Measurements from ENCODE around the gene INPP5J.
"Not testable (repeated sequence)": the region's sequence is repeated elsewhere in the genome, so short reads cannot be mapped to it uniquely, and the experiment has no call there.

INPP5J gene

DNA sequence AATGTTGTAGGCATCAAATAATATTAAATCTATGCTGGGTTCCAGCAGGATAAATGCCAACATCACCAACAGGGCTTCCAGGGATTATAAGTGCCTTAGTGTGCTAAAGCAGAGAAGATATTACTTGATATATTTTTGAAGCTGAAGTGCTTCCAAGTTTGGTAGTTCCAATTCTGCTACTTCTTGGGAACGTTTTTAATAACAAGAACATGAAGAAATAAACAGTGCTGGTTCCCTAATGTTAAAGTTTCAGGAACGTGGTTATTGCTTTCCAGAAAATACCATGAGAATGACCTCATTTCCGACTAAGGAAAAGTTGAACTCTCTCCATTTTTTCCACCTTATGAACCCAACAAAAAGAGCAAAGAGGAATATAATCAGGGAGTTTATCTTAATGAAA is 32.7 kb downstream of the INPP5J start:
- no peak for DNase-seq

DNA sequence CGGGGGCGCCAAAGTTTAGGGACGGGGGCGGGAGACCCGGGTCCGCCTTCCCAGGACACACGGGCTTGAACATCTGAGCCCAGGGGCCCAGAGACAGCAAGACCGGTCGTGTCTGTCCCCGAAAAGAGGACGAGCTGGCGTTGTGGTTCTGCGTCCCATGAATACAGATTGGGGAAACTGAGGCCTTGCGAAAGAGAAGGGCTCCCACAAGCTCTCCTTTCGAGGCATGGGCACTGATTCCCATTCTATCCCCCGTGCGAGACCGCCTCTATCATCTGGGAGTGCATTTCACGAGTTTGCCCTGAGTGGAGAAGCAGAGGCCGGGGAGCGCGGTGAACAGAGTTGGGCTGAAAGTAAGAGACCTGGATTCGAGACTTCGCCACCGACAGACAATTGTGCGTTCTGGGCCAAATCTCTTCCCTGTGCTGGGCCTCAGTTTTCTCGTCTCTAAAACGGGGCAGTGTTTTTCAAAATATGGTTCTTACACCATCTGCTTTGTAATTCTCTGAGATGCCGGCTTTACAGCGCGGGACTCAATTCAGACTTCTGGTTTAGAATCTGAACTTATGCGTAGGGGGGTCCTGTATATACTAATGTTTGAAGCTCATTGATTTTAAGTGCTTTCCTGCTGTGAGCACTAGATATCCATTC is 37.7 kb downstream of the INPP5J start:
- peak; percentile 8 to 9 for DNase-seq

DNA sequence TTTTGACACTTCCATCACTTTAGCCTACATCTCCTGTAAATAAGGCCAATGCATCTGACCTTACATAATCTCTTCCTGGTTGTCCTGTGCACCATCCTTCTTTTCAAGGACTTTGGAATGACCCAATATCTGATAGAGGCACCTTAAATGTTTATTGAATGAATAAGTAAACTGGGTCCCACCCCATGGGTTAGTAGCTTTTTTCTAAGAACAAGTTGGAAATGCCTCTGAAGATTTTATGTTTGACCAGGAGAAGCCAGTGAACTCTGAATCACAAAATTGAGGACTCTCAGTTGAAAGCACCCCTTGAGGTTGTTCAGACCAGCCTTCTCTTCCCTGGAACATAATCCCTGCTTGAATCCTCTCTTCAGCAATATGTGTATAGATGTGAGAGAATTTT is 38.6 kb downstream of the INPP5J start:
- no peak for DNase-seq

DNA sequence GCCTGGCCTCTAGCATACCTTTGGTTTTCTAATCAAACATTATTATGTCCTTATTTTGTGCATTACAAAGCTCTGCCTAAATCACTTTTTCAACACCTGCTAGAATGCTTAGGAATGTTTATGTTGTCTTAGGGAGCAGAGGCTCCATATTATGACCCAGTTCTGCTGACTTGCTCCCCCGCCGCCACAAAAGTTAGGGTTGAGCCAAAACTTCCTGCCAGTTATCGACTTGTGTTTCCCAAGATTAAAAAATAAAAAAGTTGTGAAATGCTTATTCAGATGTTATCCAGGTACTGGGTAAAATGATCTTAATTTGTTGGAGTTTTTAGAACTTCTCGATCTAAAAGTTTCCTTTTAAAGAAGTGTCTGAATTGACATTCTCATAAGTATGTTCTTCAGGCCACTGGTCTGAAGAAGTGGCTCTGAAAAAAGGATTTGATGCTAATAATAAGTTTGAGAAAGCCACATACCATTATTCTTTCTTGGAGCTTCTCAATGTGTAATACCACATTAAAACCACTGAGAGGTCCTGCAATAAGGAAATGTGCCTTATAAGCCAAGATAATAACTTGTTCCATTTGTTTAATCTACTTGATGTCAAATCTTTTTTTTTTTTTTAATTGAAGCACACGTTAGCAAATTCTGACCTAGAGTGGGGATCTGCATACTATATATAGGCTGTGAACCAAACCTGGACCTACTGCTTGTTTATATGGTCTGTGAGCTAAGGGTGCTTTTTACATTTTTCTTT is 39.4 kb downstream of the INPP5J start:
- no peak for DNase-seq

DNA sequence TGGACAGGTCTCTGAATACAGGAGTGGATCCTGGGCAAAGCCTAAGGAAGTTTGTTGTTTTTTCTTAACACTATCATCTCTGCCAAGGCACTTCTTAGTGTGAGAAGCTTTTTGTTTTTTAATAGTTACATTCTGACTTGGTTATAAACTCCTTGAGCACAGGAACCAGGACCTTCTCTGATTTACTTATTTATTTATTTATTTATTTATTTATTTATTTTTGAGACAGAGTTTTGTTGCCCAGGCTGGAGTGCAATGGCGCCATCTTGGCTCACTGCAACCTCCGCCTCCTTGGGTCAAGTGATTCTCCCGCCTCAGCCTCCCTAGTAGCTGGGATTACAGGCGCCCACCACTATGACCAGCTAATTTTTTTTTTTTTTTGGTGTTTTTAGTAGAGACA is 48.2 kb downstream of the INPP5J start:
- no peak for DNase-seq

DNA sequence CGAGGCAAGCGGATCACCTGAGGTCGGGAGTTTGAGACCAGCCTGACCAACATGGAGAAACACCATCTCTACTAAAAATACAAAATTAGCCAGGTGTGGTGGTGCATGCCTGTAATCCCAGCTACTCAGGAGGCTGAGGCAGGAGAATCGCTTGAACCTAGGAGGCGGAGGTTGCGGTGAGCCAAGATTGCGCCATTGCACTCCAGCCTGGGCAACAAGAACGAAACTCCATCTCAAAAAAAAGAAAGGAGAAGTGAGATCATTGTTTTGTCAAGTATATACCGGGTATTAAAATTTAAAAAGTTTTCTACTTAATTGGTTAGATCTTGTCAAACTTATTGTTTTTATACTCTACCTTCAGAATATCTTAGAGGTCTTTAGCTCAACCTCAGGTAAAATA is 49.0 kb downstream of the INPP5J start:
- DNase-seq = not testable (repeated sequence)

DNA sequence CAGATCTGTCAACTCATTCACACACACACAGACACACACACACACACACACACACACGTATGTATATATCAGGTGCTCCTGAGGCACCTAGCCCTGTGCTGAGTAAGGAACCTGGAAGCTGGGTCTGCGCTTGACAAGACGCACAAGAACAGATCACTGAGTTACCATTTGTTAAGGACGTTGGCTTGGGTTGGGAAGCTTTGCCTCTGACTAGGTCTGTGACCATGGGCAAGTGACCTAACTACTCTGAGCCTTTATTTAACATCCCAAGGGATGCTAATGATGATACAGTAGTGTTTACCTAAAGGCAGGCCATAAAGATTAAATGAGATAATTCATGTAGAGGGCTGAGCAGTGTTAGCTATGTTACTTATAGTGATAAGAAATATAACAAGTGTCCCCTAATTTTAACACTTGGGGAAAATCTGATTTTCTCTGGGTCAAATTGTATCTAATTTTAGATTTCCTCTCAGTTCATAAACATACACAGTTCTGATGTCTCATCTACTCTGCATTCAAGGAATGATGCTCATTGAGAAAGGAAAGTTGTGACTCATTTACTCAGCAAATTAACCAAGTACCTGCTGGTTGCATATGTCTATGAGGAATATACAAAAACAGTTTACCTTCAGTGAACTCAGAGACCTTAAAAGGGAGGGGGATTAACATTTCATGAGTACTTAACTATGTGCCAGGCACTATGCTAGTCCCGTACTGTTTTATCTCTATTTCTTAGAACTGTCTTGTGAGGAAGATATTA is 50.8 kb downstream of the INPP5J start:
- DNase-seq = no peak

DNA sequence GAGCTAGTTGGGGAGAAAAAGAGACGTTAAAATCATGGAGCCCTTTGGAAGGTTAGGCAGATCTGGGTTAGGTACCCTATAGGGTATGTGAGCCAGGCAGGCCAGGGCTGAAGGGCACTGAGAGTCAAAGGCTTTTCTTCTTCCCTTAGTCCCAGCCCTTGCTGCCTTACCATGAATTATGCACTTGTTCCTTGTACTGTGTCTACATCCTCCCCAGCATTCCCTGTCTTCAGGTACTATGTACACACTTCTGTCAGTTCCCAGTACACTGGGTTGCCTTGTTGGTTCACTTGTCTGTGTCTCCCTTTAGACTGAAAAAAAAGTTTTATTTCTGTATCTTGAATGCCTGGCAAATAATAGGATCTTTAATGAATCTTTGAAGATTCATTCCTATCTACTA is 54.2 kb downstream of the INPP5J start:
- no peak for DNase-seq

DNA sequence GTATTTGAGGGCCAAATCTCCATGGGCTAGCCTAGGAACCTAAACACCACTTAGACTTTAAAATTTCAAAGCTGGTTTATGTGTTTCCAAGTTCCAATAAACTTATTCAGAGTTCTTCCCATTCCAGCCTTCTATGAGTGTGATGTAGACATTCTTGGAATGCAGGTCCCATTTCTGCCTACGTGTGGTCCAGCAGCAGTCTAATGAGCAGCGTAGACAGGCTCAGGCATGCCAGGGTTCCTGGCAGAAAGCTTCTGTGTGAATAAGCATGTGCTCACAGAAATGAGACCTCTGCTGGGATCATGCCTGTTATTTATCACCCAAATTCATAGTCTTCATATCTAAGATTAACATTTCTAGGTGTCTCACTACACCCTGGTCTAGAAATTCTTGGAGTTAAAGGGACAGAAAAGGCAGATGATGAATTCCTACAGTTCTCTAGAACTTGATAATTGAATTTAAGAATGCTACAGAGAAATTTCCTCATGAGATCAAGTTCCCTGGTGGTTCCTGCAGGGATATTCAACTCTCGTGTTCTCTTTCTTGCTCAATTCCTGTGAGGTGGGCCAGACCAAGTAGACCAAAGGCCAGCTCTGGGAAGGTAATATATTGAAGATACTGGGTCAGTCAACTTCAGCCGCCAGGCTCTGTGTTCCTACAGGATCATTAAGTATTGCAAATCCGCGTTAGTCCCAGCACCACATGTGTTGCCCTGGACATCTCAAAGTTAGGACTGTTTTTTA is 54.8 kb downstream of the INPP5J start:
- no peak for DNase-seq

DNA sequence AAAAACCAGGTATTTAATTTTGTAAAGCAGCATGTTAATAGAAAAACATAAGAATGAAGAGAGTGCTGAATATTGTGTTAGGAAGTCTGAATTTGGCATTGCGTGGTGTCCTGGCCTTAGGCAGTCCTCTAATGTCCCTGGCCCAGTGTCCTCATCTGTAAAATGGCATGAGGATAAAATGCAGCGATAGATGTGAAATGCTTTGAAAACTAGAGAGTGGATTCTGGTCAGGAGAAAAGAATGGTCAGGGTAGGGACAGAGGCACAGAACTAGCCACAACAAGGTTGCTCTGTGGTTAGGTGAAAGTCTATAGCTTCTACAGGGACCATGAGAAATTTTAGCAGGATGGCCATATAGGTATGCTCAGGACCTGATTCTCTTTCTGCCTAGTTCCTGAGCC is 56.1 kb downstream of the INPP5J start:
- no peak for DNase-seq

DNA sequence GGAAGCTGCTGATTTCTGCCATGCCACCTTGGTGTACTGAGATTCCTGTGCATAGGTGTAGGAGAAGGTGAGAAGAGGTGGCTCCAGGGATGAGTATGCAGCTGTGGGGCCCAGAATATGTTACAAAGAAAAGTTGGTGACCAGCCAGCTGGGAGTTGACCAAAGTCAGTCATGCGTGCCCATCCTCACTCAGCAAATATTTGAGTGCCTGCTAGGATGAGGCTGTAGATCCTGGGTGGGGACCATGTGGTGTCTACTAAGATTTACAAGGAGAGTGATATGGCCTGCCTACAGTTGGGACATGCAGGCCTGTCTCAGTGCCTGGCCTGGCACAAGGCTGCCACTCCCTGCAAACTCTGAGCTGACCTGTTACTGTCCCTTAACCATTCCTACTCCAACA is 56.6 kb downstream of the INPP5J start:
- no peak for DNase-seq

DNA sequence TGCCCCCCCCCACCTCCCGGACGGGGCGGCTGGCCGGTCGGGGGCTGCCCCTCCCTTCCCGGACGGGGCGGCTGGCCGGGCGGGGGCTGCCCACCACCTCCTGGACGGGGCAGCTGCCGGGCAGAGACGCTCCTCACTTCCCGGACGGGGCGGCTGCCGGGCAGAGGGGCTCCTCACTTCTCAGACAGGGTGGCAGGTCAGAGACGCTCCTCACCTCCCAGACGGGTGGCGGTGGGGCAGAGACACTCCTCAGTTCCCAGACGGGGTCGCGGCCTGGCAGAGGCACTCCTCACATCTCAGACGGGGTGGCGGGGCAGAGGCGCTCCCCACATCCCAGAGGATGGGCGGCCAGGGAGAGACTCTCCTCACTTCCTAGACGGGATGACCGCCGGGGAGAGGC is 61.2 kb downstream of the INPP5J start:
- no peak for DNase-seq

Data from activated CD4-positive, alpha-beta T cell treated with anti-CD3 and anti-CD28 coated beads for 4 hours (primary cell).